Peyer's patch (tissue), 4 donors: ENCODE data around the gene FZD8.

Experiments used
- CTCF ChIP-seq, 6 experiments: fragments of 450-650 bp in 4 of 6; fragments of 200-600 bp in 2 of 6; sonication (generic) in 1 of 6; IDR thresholded peaks; one replicate each; pipeline ENCODE4 v1.5.1; 2017 to 2019; ENCODE audit warnings: antibody characterized with exemption in 6 of 6, mild to moderate bottlenecking in 3 of 6, moderate library complexity in 1 of 6
- POLR2A ChIP-seq, 2 donors: fragments of 450-650 bp; IDR thresholded peaks; one replicate each; pipeline ENCODE4 v1.5.1; 2017; ENCODE audit warnings: antibody characterized with exemption in 2 of 2, mild to moderate bottlenecking in 2 of 2, moderate library complexity in 2 of 2

GRCh38 chr10:35652824-35653223, 10.7 kb upstream of the FZD8 start:
- TF ChIP-seq POLR2A (IDR thresholded peaks at IDR 0.05) (no peak), CTCF (IDR thresholded peaks at IDR 0.05) (no peak)
